Ascending aorta (tissue), 2 donors: ENCODE results near the gene MCRS1. TPM values are rescaled to one million over a fixed set of nuclear protein-coding genes. Genes with fewer than 3 reads are reported as not detected.

Experiments
- DNase-seq, 2 donors: peaks; one replicate each; pipeline ENCODE4 v3.0.0-alpha.2; 2019; ENCODE audit warnings: low spot score in 2 of 2
- H3K27ac ChIP-seq, 2 donors: fragments of 200-600 bp; sonication (generic); one replicate each; pipeline ENCODE4 v1.5.1; 2016 to 2017; ENCODE audit warnings: mild to moderate bottlenecking in 1 of 2
- H3K27me3 ChIP-seq: fragments of 200-600 bp; sonication (generic); one replicate; pipeline ENCODE4 v1.5.1; 2017
- H3K36me3 ChIP-seq, 2 donors: fragments of 200-600 bp; sonication (generic); one replicate each; pipeline ENCODE4 v1.5.1; 2016
- H3K4me1 ChIP-seq, 2 donors: fragments of 200-600 bp; sonication (generic); one replicate each; pipeline ENCODE4 v1.5.1; 2016 to 2017; ENCODE audit warnings: mild to moderate bottlenecking in 1 of 2
- H3K4me3 ChIP-seq, 2 donors: fragments of 200-600 bp; sonication (generic); one replicate each; pipeline ENCODE4 v1.5.1; 2016 to 2017; ENCODE audit warnings: mild to moderate bottlenecking in 1 of 2
- H3K9me3 ChIP-seq, 2 donors: fragments of 200-600 bp; sonication (generic); one replicate each; pipeline ENCODE4 v1.5.1; 2016
- CTCF ChIP-seq, 3 experiments: fragments of 200-600 bp in 2 of 3; fragments of 450-650 bp in 1 of 3; sonication (generic) in 2 of 3; IDR thresholded peaks; one replicate each; pipeline ENCODE4 v1.5.1; 2016 to 2019; ENCODE audit warnings: antibody characterized with exemption in 3 of 3, mild to moderate bottlenecking in 1 of 3, moderate library complexity in 1 of 3
- intact Hi-C: fragments of 100-400 bp; cut with DNase I; formaldehyde crosslinking; loops from one replicate; pipeline ENCODE4 v1.15.1; 2023
- total RNA-seq: library from RNA; depleted of rRNA; stranded (reverse); fragments of >200 nt; gene quantifications from one replicate; pipeline ENCODE4 v1.1.0, GENCODE V29; 2016

The MCRS1 gene
- total RNA-seq, 1 donor from 2014 or later: 66.8 TPM

GRCh38 chr12:49560695-49561094 is 7.2 kb downstream of the MCRS1 start:
- no peaks in the 10 kb centered on the region for H3K4me1 ChIP-seq
- DNase-seq: no peak
- H3K9me3 ChIP-seq: no peaks in the 10 kb centered on the region
- H3K27ac ChIP-seq: no peak overlapping the region
- intact Hi-C loops: no loop called here
- TF ChIP-seq CTCF (IDR thresholded peaks at IDR 0.05): no peak
- no peak overlapping the region for H3K4me3 ChIP-seq
- no peaks in the 10 kb centered on the region for H3K27me3 ChIP-seq
- H3K36me3 ChIP-seq: peaks cover 62 to 91% of the 10 kb centered on the region in 2 donors

- Histone ChIP-seq H3K9me3 (no peaks in the 10 kb centered on the region), H3K4me3 (no peak overlapping the region), H3K36me3 (peaks cover 49 to 76% of the 10 kb centered on the region in 2 donors), H3K4me1 (no peaks in the 10 kb centered on the region), H3K27me3 (no peaks in the 10 kb centered on the region), H3K27ac (no peak overlapping the region)
- TF ChIP-seq CTCF (IDR thresholded peaks at IDR 0.05): no peak
- no peak for DNase-seq
- intact Hi-C loops: no loop called here
Measured at GRCh38 chr12:49559011-49559675, 8.8 kb downstream of the MCRS1 start.

GRCh38 chr12:49558526-49558925 is 9.4 kb downstream of the MCRS1 start:
- Histone ChIP-seq H3K4me3 (no peak overlapping the region), H3K4me1 (no peaks in the 10 kb centered on the region), H3K36me3 (peaks cover 43 to 70% of the 10 kb centered on the region in 2 donors), H3K27me3 (no peaks in the 10 kb centered on the region), H3K9me3 (no peaks in the 10 kb centered on the region), H3K27ac (no peak overlapping the region)
- DNase-seq: no peak
- no peak for TF ChIP-seq CTCF (IDR thresholded peaks at IDR 0.05)
- intact Hi-C loops: no loop called here

- intact Hi-C loops: no loop called here
- H3K9me3 ChIP-seq: no peaks in the 10 kb centered on the region
- no peak overlapping the region for H3K4me3 ChIP-seq
- H3K27ac ChIP-seq: no peak overlapping the region
- H3K27me3 ChIP-seq: no peaks in the 10 kb centered on the region
- H3K36me3 ChIP-seq: peaks cover 36 to 63% of the 10 kb centered on the region in 2 donors
- no peak for TF ChIP-seq CTCF (IDR thresholded peaks at IDR 0.05)
- H3K4me1 ChIP-seq: no peaks in the 10 kb centered on the region
- DNase-seq: no peak
Measured at GRCh38 chr12:49557917-49558215, 10.1 kb downstream of the MCRS1 start.

- DNase-seq: no peak
- no peak overlapping the region for H3K27ac ChIP-seq
- intact Hi-C loops: no loop called here
- no peak for TF ChIP-seq CTCF (IDR thresholded peaks at IDR 0.05)
- no peaks in the 10 kb centered on the region for H3K9me3 ChIP-seq
- H3K4me1 ChIP-seq: no peaks in the 10 kb centered on the region
- no peaks in the 10 kb centered on the region for H3K27me3 ChIP-seq
- H3K36me3 ChIP-seq: peaks cover 31 to 58% of the 10 kb centered on the region in 2 donors
- H3K4me3 ChIP-seq: no peak overlapping the region
Measured at GRCh38 chr12:49557187-49557916, 10.6 kb downstream of the MCRS1 start.
